ENCODE results near the gene PPP2CA. TPM values are rescaled to one million over a fixed set of nuclear protein-coding genes. Genes with fewer than 3 reads are reported as not detected.

The PPP2CA gene
- total RNA-seq, 1 experiment from 2014 or later, result 178 TPM

- Mint-ChIP-seq H3K36me3 (no peaks in the 10 kb centered on the region), H3K27me3 (ENCODE audit: low read depth) (no peaks in the 10 kb centered on the region; the same call in 1 of the 2 replicates), H3K4me3 (no peak overlapping the region), H3K4me1 (peaks cover 32% of the 10 kb centered on the region), H3K27ac (no peak overlapping the region), H3K9me3 (no peaks in the 10 kb centered on the region)
- TF ChIP-seq ZNF281 (CRISPR knock-in tag; IDR thresholded peaks at IDR 0.05) (no peak), RELA (CRISPR knock-in tag; IDR thresholded peaks at IDR 0.05; ENCODE audit: borderline replicate concordance) (no peak), MYBL2 (CRISPR knock-in tag; IDR thresholded peaks at IDR 0.05) (no peak), ZMAT4 (CRISPR knock-in tag; IDR thresholded peaks at IDR 0.05) (no peak), E2F4 (CRISPR knock-in tag; IDR thresholded peaks at IDR 0.05; ENCODE audit: borderline replicate concordance, low read depth) (no peak), EMX1 (CRISPR knock-in tag; IDR thresholded peaks at IDR 0.05) (no peak), USF2 (CRISPR knock-in tag; IDR thresholded peaks at IDR 0.05) (no peak), MAX (CRISPR knock-in tag; IDR thresholded peaks at IDR 0.05) (no peak), ZNF219 (CRISPR knock-in tag; IDR thresholded peaks at IDR 0.05; ENCODE audit: borderline replicate concordance) (no peak), ZNF232 (CRISPR knock-in tag; IDR thresholded peaks at IDR 0.05) (no peak), IRF2 (CRISPR knock-in tag; IDR thresholded peaks at IDR 0.05; ENCODE audit: borderline replicate concordance, low read depth) (no peak), ZNF263 (CRISPR knock-in tag; IDR thresholded peaks at IDR 0.05; ENCODE audit: low read depth) (no peak), HMGA2 (CRISPR knock-in tag; IDR thresholded peaks at IDR 0.05) (no peak), FOXP1 (CRISPR knock-in tag; IDR thresholded peaks at IDR 0.05; ENCODE audit: borderline replicate concordance) (no peak), ZNF532 (CRISPR knock-in tag; IDR thresholded peaks at IDR 0.05; ENCODE audit: borderline replicate concordance) (no peak), E2F1 (CRISPR knock-in tag; IDR thresholded peaks at IDR 0.05) (no peak)
- no peak for DNase-seq (ENCODE audit: low spot score)
- ChIA-PET CTCF (no interaction called here), POLR2A (interaction anchor here (2.0 kb wide), 1 partner anchor 22 kb away, joined by 10 read pairs; the partner anchor contains the start of gene PPP2CA)
- no peak for ATAC-seq
These were observed 22.4 kb upstream of the PPP2CA start for GRCh38 chr5:134248256-134248655.

Data from WTC11 (cell line).